ENCODE measurements around the gene MMP17.
A peak's percentile ranks its signal among the peaks of the same experiment; 100 is the strongest.
"Not testable (repeated sequence)": the region's sequence is repeated elsewhere in the genome, so short reads cannot be mapped to it uniquely, and the experiment has no call there.

Gene MMP17

DNA sequence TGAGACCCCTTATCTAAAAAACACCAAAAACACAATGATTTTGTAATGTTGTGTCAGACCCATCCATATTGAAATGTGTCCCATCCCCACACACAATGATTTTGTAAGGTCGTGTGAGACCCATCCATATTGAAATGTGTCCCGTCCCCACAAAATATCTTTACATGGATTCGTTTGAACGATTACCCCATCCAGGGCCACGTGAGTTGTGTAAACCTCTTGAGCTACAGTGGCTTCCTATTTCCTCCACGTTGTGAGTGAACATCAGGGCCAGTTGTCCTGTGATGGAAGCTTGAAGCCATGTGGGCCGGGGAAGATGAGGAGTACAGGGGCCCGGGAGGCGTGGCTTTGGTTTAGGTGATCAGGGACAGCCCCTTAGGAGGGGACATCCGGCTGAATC is 39.3 kb downstream of the MMP17 start:
- no peak for DNase-seq

DNA sequence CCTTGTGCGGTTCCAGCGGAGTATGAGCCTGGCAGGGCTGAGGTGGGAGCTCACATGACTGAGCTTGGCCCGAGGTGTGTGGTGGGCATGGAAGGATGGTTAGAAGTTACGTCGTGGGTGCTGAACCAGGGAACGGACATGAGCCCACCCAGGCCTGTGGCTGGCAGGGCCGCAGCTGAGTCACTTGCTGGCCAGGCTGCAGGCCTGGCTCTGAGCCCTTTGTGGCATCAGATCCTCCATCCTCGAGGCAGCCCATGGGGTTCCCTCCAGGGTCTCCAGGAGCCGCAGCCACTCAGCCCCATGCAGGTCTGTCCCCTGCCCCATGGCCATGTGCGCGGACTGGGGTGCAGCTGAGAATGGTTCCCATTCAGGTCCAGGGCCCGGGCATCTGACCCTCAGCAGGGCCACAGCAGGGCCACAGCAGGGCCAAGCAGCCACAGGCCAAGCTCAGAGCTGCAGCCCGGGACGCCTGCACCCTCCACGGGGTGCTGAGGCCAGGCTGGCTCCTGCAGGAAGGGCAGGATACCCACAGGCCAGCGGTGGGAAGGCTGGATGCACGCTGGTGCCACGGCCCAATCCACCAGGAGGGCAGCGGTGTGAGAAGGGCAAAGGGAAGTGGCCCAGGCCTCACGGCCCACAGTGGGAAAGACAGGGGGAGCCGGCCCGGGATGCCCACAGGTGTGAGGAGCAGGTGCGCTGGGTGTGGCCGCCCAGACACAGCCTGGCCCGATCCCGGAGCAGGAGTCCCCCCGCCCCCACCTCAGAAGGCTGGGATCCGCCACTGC is 39.9 kb downstream of the MMP17 start:
- no peak for DNase-seq

DNA sequence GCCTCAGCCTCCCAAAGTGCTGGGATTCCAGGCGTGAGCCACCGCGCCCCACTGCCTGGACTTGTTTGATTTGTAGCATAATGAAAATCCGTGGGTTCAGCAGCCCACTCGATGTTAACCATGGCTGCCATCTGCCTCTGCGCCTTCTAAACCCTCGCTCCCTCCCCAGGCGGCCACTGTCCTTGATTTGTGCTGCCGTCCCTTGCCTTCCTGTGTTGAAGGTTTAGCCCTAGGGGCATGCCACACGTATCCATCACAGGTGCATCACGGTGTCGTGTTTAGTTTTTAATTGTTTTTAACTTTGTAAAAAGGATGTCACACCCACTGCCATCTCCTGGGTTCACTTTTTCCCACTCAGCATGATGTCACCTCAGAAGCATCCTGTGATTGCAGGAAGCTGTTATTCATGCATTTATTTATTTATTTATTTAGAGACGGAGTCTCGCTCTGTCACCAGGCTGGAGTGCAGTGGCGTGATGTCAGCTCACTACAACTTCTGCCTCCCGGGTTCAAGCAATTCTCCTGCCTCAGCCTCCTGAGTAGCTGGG is 41.8 kb downstream of the MMP17 start:
- no peak for DNase-seq

- no peak for DNase-seq
Observed at GRCh38 chr12:131871677-131872076, 43.5 kb downstream of the MMP17 start.

DNA sequence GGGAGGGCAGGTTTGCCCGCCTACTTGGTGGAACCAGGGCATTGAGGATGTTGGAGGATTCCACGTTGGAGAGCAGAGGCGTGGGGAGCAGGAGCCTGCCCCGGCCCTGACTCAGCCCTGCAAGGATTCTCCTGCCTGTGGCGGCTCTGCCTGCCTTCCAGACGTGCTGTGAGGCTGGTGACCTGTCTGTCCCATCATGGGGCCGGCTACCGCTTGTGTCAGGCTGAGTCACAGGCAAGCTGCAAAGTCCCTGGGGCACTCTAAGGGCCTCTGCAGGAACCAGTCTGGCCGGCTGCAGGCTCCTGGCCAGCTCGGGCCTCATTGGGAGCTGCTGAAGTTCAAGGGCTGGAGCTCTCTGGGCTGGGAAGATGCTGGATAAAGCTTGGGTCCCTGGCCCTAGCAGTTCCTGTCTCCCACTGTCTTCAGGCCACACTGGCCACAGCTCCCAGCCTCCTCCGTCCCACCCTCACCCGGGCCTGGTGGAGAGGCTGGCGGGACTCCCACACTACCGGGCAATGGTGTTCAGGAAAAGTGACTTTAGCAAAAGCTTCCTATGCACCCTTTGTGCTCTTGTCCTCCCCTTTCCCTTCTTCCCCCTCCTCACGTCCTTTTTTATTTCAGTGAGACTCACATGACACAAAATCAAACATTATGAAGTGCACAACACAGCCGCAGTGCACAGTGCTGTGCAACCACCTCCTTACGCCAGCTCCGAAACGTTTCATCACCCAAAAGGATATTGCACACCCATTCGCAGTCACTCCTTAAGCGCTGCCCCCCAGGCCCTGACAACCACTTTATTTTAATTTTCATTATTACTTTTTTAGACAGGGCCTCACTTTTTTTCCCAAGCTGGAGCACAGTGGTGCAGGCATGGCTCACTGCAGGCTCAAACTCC is 44.2 kb downstream of the MMP17 start:
- no peak for DNase-seq

- DNase-seq: no peak
Observed at GRCh38 chr12:131873293-131873692, 45.1 kb downstream of the MMP17 start.

DNA sequence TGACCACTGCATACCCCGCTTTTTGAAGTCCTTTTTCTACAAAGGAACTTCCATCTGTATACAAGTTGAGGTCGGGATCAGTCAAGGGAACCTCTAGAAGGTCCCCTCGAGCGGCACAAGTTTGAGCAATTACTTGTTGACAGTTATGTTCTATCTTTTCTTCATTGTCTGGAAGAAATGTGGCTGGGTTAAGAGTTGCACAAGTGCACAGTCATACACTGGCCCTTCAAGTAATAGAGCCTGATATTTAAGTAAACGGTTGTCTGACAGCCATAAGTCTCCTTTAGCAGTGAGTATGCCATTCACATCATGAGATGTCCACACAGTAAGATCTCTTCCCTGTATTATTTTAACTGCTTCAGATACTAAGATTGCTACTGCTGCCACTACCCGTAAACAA is 46.8 kb downstream of the MMP17 start:
- not testable (repeated sequence) for DNase-seq

GRCh38 chr12:131877216-131877615 is 49.0 kb downstream of the MMP17 start:
- not testable (repeated sequence) for DNase-seq

- not testable (repeated sequence) for DNase-seq
Observed at GRCh38 chr12:131878436-131878835, 50.2 kb downstream of the MMP17 start.

DNA sequence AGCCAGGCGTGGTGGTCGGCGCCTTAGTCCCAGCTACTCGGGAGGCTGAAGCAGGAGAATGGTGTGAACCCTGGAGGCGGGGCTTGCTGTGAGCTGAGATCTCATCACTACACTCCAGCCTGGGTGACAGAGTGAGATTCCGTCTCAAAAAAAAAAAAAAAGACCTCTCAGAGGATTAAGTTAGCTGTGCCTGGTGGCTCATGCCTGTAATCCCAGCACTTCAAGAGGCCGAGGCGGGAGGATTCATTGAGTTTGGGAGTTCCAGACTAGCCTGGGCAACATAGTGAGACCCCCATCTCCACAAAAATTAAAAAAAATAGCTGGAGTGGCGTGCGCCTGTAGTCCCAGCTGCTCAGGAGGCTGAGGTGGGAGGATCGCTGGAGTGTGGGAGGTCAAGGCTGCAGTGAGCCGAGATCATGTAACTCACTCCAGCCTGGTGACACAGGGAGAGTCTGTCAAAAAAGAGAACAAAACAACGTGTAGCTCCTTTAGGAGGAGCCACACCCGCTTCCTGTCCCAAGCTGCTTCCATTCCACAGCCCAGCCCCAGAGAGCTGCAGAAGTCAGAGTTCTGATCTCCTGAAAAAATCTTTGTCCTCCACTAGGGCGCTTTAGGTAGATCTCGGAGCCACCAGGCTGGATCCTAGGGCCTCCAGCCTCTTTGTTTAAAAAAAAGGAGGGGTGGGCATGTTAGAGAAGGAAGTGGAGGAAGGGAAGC is 54.8 kb downstream of the MMP17 start:
- DNase-seq: no peak

DNA sequence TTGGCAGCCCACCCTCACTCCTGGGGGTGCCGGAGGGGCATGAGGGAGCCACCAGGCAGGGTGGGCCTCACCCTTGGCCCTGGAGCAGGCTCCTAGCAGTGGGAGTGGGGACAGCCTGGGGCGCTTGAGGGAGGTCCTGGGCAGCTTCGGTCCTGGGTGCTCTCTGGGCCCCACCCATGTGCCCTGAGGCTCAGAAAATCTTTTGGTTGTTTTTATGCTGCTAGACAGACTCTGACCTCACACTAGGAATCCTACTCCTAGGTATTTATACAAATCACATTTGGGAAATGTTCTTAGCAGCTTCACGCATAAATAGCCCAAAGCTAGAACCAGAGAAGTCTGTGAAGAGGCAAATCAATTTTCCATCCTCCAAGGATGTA is 55.3 kb downstream of the MMP17 start:
- DNase-seq: no peak

DNA sequence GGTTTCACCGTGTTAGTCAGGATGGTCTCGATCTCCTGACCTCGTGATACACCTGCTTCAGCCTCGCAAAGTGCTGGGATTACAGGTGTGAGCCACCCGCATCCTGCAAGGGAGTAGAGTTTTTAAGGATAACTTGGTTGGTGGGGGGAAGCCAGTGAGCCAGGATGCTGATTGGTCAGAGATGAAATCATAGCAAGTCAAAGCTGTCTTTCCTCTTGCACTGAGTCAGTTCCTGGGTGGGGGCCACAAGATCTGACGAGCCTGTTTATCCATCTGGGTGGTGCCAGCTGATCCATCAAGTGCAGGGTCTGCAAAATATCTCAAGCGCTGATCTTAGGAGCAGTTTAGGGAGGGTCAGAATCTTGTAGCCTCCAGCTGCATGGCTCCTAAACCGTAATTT is 56.9 kb downstream of the MMP17 start:
- not testable (repeated sequence) for DNase-seq

GRCh38 chr12:131885543-131886057 is 57.4 kb downstream of the MMP17 start:
- DNase-seq: no peak

DNA sequence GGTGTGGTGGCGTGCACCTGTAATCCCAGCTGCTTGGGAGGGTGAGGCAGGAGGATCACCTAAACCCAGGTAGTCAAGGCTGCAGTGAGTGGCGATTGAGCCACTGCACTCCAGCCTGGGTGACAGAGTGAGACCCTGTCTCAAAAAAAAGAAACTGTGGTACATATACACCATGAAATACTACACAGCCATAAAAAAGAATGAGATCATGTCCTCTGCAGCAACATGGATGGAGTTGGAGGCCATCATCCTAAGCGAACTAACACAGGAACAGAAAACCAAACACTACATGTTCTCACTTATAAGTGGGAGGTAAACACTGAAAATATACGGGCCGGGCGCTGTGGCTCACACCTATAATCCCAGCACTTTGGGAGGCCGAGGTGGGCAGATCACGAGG is 63.5 kb downstream of the MMP17 start:
- not testable (repeated sequence) for DNase-seq

- DNase-seq: no peak
Observed at GRCh38 chr12:131892711-131893604, 64.8 kb downstream of the MMP17 start.

GRCh38 chr12:131893605-131894312 is 65.6 kb downstream of the MMP17 start:
- DNase-seq: no peak

DNA sequence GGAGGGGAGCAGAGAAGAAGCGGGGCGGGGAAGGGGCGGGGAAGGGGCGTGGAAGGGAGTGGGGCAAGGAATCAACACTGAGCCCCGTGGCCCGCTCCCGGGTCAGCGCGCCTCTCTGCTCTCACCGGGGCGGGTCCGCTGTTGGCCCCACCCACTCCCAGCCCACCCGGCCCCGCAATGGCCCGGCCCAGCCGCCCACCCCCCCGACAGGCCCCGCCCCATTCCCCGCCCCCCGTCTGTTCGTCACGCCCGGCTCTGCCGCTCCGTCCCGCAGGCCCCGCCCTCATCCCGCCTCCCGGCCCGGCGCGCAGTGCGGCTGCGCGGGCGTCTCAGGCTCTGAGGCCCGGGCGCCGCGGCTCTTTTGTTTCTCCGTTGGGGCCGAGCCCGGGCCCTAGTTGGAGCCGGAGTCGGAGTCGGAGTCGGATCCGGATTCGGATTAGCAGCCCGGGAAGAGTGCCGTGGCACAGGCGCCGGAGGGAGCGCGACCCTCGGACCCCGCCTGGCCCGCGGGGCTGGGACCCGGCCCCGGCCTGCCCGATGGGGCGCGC is 66.2 kb downstream of the MMP17 start, which contains the start of gene ULK1:
Gene ULK1 (plus strand): TSS at position 310 of the 548 bp plus-strand sequence. CDS start 380 bp downstream, outside the sequence.
- peak; percentile 93 for DNase-seq

GRCh38 chr12:131894981-131895639 is 66.9 kb downstream of the MMP17 start:
- no peak for DNase-seq

- no peak for DNase-seq
Observed at GRCh38 chr12:131895640-131896079, 67.5 kb downstream of the MMP17 start.

All from activated gamma-delta T cell treated with Interleukin-2 at 50 U/mL for 16 hours (primary cell).